DND-41 (cell line): ENCODE results near the gene CCDC167.
A peak's percentile ranks its signal among the peaks of the same experiment; 100 is the strongest.

Experiments used
- ATAC-seq: fragments of 200-7000 bp; cut with Tn5 transposase; 3 replicates; pipeline ENCODE4 v1.9.1; 2021; ENCODE audit warnings: low read depth; ENCODE audit not compliant: insufficient read depth
- DNase-seq: peaks from one replicate; pipeline ENCODE4 v3.0.0-alpha.2; 2020
- H2AFZ ChIP-seq: 2 replicates; pipeline ENCODE4 v1.6.0; 2012; ENCODE audit warnings: low read depth, low read length
- H3K27ac ChIP-seq: 2 replicates; pipeline ENCODE4 v1.5.1; 2012; ENCODE audit warnings: low read length, inconsistent platforms
- H3K27me3 ChIP-seq: fragments of 200-600 bp; sonication (generic); 2 replicates; pipeline ENCODE4 v1.6.0; 2012; ENCODE audit warnings: low read length, mild to moderate bottlenecking, inconsistent platforms; ENCODE audit not compliant: insufficient read depth, poor library complexity
- H3K36me3 ChIP-seq: 2 replicates; pipeline ENCODE4 v1.5.1; 2012; ENCODE audit warnings: low read length, inconsistent platforms; ENCODE audit not compliant: insufficient read depth
- H3K4me1 ChIP-seq: 2 replicates; pipeline ENCODE4 v1.5.1; 2012; ENCODE audit warnings: mild to moderate bottlenecking, low read length; ENCODE audit not compliant: insufficient read depth
- H3K4me2 ChIP-seq: 2 replicates; pipeline ENCODE4 v1.6.0; 2012; ENCODE audit warnings: mild to moderate bottlenecking, moderate library complexity, low read length, inconsistent platforms; ENCODE audit not compliant: insufficient read depth
- H3K4me3 ChIP-seq, 2 experiments: fragments of 200-600 bp in 1 of 2; shearing (Covaris generic) in 1 of 2; 2 replicates each; pipeline ENCODE4 v1.5.1; 2012 to 2016; ENCODE audit warnings: inconsistent platforms in 2 of 2, low read length in 2 of 2, mild to moderate bottlenecking in 2 of 2, low read depth in 1 of 2, moderate library complexity in 1 of 2
- H3K79me2 ChIP-seq: 2 replicates; pipeline ENCODE4 v1.6.0; 2012; ENCODE audit warnings: low read length, inconsistent platforms; ENCODE audit not compliant: insufficient read depth
- H3K9ac ChIP-seq: 2 replicates; pipeline ENCODE4 v1.6.0; 2012; ENCODE audit warnings: low read depth, mild to moderate bottlenecking, inconsistent platforms, low read length, moderate library complexity
- H3K9me3 ChIP-seq: 2 replicates; pipeline ENCODE4 v1.5.1; 2012; ENCODE audit warnings: low read length, moderate library complexity, mild to moderate bottlenecking, inconsistent platforms; ENCODE audit not compliant: insufficient read depth, severe bottlenecking
- H4K20me1 ChIP-seq: 2 replicates; pipeline ENCODE4 v1.6.0; 2012; ENCODE audit warnings: low read length; ENCODE audit not compliant: insufficient read depth
- EZH2 ChIP-seq: IDR thresholded peaks from 3 replicates; pipeline ENCODE4 v1.6.1; 2012; ENCODE audit warnings: borderline replicate concordance, low read depth, mild to moderate bottlenecking, moderate library complexity, low read length, inconsistent platforms; ENCODE audit not compliant: severe bottlenecking
- TF ChIP-seq, protein P1 (sequence below): IDR thresholded peaks from 2 replicates; pipeline ENCODE4 v1.5.1; 2012; ENCODE audit warnings: borderline replicate concordance, low read length, moderate library complexity, mild to moderate bottlenecking; ENCODE audit not compliant: poor library complexity, severe bottlenecking; ENCODE audit errors: extremely low read depth

Gene CCDC167

DNA sequence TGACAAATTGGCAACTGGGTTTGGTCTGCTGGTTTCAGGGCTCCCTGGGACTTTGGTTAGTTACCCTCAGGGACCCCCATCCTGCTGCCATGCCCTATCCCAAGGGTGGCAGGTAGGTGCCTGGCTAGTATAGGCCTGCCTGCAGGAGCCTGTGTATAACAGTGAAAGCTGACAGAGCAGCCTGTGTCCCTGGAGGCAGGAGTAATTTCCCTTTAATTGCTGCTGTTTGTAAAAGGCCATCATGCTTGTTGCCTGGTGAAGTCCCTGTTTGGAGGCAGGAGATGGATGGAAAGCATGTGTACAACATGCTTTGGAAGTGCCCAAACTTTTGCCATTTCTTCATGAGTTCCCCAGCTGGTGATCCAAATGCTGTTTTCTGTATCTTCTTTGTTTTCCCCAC is 36.6 kb downstream of the CCDC167 start:
- Histone ChIP-seq H3K79me2 (no peaks in the 10 kb centered on the region), H2AFZ (no peak overlapping the region), H3K9me3 (peaks cover 4% of the 10 kb centered on the region), H4K20me1 (no peaks in the 10 kb centered on the region), H3K4me1 (no peaks in the 10 kb centered on the region), H3K36me3 (peaks cover 83% of the 10 kb centered on the region), H3K27ac (no peak overlapping the region), H3K27me3 (no peaks in the 10 kb centered on the region), H3K4me3 (no peak overlapping the region), H3K9ac (no peak overlapping the region), H3K4me2 (no peak overlapping the region)
- ATAC-seq (no peak), DNase-seq (no peak)
- TF ChIP-seq, protein P1, sequence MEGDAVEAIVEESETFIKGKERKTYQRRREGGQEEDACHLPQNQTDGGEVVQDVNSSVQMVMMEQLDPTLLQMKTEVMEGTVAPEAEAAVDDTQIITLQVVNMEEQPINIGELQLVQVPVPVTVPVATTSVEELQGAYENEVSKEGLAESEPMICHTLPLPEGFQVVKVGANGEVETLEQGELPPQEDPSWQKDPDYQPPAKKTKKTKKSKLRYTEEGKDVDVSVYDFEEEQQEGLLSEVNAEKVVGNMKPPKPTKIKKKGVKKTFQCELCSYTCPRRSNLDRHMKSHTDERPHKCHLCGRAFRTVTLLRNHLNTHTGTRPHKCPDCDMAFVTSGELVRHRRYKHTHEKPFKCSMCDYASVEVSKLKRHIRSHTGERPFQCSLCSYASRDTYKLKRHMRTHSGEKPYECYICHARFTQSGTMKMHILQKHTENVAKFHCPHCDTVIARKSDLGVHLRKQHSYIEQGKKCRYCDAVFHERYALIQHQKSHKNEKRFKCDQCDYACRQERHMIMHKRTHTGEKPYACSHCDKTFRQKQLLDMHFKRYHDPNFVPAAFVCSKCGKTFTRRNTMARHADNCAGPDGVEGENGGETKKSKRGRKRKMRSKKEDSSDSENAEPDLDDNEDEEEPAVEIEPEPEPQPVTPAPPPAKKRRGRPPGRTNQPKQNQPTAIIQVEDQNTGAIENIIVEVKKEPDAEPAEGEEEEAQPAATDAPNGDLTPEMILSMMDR, result no peak
- no peak for TF ChIP-seq EZH2

- no peak overlapping the region for H3K9ac ChIP-seq
- no peak overlapping the region for H2AFZ ChIP-seq
- H3K79me2 ChIP-seq, result no peaks in the 10 kb centered on the region
- H3K9me3 ChIP-seq, result no peaks in the 10 kb centered on the region
- TF ChIP-seq, protein P1, result no peak
- no peak for TF ChIP-seq EZH2
- no peaks in the 10 kb centered on the region for H4K20me1 ChIP-seq
- no peaks in the 10 kb centered on the region for H3K27me3 ChIP-seq
- no peak overlapping the region for H3K4me3 ChIP-seq
- peaks cover 79% of the 10 kb centered on the region for H3K36me3 ChIP-seq
- DNase-seq (no peak), ATAC-seq (no peak)
- no peak overlapping the region for H3K4me2 ChIP-seq
- no peaks in the 10 kb centered on the region for H3K4me1 ChIP-seq
- H3K27ac ChIP-seq, result no peak overlapping the region
Measured at GRCh38 chr6:37460805-37461204, 38.9 kb downstream of the CCDC167 start.

GRCh38 chr6:37459981-37460800 is 39.5 kb downstream of the CCDC167 start:
- Histone ChIP-seq H3K27me3 (no peaks in the 10 kb centered on the region), H3K9ac (no peak overlapping the region), H3K4me1 (no peaks in the 10 kb centered on the region), H3K27ac (no peak overlapping the region), H3K79me2 (no peaks in the 10 kb centered on the region), H3K4me3 (no peak overlapping the region), H2AFZ (no peak overlapping the region), H4K20me1 (no peaks in the 10 kb centered on the region), H3K9me3 (no peaks in the 10 kb centered on the region), H3K4me2 (no peak overlapping the region), H3K36me3 (peaks cover 83% of the 10 kb centered on the region)
- ATAC-seq (peak; percentile 80), DNase-seq (peak; percentile 39)
- TF ChIP-seq, protein P1, result no peak
- TF ChIP-seq EZH2, result no peak
